Measurements from ENCODE around the gene HRH2.
A peak's percentile ranks its signal among the peaks of the same experiment; 100 is the strongest.
"Not testable (repeated sequence)": the region's sequence is repeated elsewhere in the genome, so short reads cannot be mapped to it uniquely, and the experiment has no call there.

HRH2 gene, protein sequence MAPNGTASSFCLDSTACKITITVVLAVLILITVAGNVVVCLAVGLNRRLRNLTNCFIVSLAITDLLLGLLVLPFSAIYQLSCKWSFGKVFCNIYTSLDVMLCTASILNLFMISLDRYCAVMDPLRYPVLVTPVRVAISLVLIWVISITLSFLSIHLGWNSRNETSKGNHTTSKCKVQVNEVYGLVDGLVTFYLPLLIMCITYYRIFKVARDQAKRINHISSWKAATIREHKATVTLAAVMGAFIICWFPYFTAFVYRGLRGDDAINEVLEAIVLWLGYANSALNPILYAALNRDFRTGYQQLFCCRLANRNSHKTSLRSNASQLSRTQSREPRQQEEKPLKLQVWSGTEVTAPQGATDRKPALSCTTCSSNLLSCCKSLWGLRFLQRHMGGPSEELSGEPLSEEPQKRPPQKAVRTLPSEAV

DNA sequence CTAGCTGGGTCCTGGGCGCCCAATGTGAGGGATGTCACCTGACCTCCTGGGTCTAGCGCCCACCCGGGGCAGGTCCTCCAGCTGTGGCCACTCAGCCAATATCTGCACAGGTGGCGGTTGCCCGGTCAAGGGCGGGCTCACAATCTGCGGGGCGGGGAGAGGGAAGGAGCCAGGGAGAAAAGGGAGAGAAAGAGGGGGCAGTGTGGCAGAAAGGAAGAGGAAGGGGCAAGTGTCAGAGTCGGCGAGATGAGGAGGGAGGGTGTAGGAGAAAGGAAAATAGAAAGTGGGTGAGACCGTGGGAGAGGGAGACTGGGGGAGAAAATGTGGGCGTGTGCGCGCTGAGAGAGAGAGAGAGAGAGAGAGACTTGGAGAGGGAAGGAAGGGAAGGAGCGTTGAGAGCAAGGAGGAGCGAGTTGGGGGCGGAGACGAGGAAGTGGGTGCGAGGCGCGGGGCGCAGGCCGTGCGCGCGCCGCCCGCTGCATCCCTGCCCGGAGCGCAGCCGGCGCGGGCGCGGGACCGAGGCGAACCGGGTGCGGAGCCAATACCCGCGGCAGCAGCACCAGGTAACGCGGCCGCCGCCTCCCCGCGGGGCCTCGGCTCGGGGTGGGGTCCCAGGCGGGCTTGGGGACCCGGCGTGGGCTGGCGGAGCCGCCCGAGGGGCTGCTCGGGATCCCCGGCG is at the start of gene HRH2:
TSS of gene HRH2 (plus strand) at position 479 of the 679 bp plus-strand sequence. CDS start 25,163 bp downstream, outside the sequence.
- peak; percentile 44 for DNase-seq

DNA sequence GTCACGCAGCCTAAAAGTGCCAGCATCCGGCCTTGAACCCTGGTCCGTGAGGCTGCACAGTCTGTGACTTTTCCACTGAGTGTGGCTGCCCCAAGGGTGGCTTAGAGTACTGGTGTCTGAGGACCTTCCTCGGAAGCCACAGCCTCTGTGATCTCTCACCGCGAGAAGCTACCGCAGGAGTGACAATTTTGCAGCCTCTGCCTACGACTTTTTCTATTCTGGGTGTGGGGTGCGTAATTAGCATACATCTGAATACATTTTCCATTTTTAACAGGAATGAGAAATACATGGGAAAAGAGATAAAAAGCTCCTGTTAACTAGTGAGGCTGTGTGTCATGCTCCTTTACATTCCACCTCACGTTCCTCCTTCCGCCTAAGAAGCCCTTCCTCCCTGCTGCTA is 48.3 kb upstream of the HRH2 start:
- DNase-seq = peak; percentile 1

DNA sequence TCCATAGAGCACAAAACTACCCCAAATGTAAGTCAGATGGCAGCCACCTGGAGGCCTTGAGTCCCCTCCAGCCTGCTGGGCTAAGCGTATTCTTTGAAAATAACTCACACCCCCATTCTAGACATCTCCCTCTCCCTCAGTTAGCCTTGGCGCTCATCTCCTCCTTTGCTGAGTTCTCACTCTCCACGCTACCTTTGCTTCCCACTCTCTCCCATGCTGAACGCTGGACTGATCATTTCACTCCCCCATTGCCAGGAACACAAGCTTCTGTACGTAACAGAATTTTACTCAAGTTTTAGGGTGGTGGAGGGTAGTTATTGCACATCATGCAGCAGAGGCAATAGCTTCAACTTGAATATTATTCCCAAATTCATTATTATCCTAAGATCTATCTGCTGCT is 47.5 kb upstream of the HRH2 start:
- DNase-seq = no peak

DNA sequence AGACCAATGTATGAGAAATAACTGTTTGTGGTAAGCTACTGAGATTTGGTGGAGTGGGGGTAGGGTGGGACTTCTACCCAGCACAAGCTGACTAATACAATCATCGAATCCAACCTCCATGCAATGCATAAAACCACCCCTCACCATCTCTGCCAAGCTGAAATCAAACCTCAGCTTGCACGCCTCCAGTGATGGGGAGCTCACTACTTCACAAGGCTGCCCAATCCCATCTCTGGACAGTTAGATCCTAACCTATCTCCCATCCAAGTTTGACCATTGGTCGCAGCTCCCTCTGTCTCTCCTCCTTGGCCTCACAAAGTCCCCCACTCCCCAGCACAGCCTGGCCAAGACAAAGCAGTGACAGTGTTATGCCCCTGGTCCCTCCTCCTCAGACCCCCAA is 47.0 kb upstream of the HRH2 start:
- DNase-seq = no peak

DNA sequence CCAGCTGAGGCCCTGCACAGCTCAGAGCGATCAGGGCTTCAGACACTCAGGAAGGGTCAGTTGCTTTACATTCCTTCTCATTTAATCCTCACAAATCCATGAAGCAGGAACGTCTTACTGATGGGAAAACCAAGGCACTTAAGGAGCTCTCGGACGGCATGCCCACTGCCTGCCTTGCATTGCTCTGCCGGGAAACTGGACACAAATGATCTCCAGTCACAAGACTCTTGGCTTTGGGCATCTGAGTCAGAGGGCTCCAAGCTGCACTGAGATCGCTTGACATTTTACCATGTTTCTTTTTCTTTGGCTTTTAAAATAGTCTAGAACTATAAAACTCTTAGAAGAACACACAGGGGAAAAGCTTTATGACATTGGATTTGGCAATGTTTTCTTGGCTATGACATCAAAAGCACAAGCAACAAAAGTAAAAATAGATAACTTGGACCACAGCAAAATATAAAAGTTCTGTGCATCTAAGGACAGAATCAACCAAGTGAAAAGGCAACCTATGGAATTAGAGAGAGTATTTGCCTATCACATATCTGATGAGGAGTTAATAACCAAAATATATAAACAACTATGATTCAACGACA is 43.6 kb upstream of the HRH2 start:
- no peak for DNase-seq

DNA sequence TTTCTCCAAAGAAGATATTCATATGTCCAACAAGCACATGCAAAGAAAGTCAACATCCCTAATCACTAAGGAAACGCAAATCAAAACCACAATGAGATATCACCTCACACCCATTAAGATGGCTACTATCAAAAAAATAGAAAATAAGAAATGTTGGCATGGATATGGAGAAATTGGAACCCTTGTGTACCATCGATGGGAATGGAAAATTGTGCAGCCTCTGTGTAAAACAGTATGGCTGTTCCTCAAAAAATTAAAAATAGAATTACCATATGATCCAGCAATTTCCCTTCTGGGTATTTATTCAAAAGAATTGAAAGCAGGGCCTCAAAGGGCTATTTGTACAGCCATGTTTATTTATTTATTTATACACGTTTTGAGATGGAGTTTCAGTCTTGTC is 43.0 kb upstream of the HRH2 start:
- DNase-seq = no peak

DNA sequence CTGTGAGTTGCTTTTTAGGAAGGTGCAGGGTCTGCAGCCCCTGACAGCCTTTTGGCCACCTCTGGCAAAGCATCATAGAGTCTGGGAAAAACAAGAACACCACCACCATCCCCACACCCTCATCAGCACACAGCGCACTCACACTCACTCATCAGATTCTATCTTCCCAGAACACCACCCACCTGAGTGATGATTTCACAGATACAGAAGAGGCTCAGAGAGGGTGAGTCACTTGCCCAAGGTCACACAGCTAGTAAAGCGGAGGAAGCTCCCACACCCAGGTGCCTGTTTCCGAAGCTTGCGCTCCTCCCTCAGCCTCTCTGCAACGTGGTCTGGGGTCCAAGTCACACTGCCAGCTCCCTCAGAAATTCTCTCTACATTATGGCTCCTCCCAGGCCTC is 41.8 kb upstream of the HRH2 start:
- DNase-seq = no peak

DNA sequence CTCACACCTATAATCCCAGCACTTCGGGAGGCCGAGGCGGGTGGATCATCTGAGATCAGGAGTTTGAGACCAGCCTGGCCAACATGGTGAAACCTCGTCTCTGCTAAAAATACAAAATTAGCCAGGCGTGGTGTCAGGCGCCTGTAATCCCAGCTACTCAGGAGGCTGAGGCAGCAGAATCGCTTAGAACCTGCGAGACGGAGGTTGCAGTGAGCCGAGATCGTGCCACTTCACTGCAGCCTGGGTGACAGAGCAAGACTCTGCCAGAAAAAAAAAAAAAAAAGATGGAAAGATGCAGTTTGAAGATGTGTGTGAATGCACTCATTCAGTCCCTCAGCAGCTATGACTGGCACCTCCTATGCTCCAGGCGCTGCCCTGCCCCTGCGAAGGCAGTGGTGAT is 41.3 kb upstream of the HRH2 start:
- DNase-seq = not testable (repeated sequence)

DNA sequence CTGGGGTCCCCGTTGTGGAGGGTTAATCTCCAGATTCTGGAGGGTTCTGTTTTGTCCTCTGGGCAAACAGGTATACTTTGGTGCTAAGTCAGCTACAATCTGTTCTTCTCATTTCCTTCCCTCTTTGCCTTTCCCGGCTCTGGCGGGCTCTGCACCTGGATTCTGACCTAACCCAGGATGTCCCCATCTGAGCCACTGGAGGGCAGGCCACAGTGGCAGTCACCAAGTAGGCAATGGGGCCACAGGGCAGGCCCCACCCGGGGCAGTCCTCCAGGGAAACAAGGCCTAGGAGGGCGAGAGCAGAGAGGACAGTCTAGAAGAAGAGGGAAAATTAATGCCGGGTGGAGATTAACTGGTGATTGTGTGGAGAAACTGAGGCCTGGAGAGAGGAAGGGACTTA is 40.4 kb upstream of the HRH2 start:
- DNase-seq = no peak

DNA sequence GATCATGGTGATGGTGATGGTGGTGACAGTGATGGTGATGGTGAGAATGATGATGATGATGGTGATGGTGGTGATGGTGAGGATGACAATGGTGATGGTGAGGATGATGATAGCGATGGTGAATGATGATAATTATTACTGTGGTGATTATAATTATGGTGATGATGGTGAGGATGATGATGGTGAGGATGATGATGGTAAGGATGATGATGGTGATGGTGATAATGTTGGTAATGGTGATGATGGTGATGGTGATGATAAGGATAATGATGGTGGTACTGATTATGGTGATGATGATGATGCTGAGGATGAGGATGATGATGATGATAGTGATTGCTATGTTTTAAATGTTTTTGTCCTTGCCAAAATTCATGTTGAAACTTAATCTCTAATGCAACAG is 37.3 kb upstream of the HRH2 start:
- no peak for DNase-seq

DNA sequence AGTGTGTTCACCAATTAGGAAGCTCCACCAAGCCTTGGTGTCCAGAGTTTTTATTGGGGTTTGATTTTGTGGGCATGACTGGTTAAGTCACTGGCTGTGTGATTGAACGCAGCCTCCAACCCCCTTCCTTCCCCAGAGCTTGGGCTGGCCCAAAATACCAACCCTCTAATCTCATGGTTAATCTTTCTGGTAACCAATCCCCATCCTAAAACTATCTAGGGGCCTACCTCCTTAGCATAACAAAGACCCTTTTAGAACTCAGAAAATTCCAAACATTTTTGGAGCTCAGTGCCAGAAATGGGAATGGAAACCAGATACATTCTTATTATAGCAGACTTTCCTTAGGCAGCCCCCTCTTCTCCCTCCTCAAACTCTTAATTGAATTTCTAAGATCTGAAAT is 35.9 kb upstream of the HRH2 start:
- no peak for DNase-seq

DNA sequence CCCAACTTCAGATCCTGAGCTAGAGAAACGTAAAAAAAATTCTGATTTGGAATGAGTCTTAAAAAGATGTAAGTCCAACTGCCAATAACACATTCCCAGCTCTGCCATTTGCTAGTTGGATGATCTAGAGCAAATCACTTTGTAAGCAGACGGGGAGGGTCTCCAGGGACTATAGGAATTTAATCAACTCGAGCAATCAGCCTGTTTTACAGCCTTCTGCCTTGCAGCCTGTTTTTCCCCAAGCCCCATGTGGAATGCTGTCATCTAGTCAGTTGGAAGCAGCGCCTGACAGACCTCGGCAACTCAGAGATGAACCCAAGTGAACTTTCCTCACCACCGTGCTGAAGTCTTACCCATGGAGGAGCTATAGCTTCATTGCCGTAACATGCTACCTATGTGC is 34.8 kb upstream of the HRH2 start:
- no peak for DNase-seq

DNA sequence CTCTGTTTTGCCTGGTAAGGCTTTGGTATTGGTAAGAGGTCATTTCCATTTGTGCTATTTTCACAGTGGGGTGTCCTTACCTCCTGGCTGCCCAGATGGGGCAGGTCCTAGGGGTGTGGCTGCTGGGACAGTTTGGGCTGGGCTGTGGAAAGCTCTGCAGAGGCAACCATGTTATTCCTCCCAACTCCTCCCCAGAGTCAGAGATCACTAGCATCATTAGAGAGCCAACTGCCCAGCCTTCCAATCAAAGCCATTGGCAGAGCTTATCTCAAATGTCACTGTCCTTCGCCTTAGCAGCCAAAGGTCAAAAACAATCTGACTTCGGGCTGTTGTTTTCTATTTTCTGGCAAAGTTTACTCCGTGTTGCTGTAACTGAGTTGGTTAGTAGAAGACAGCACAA is 33.6 kb upstream of the HRH2 start:
- no peak for DNase-seq

DNA sequence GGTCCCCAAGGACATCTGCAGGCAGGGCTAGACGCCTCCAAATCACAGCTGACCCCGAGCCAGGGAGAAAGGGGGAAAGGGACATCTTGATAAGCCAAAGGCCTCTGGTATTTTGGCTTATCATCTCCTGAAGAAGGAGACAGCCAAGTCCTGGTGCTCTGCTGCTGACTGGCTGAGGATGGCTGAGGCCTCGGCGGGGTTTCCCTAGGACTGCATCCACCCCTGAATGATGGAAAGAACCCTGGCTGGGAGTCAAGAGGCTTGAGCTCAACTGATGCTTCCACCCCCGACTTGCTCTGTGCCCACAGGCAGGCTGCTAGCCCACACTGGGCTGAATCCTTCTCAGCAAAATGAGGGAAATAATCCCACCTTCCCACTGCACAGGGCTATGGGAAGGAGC is 30.9 kb upstream of the HRH2 start:
- DNase-seq = no peak

DNA sequence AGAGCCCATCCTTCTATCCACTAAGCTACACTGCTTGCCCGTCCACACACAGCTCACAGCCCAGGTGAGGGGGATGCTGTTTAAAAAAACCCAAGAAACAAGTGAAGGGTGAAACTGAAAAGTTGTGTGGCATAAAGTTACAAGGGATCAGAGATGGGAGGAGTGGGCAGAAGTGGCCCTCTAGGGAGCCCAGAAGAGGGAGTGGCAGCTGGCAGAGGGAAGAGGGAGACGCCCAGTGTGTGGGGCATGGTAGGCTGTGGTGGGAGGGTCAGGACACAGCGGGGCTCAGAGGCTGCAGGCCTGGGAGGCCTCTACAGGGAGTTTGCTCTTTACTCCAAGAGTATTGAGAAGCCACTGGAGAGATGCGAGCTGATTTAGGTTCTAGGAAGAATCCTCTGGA is 30.1 kb upstream of the HRH2 start:
- no peak for DNase-seq

DNA sequence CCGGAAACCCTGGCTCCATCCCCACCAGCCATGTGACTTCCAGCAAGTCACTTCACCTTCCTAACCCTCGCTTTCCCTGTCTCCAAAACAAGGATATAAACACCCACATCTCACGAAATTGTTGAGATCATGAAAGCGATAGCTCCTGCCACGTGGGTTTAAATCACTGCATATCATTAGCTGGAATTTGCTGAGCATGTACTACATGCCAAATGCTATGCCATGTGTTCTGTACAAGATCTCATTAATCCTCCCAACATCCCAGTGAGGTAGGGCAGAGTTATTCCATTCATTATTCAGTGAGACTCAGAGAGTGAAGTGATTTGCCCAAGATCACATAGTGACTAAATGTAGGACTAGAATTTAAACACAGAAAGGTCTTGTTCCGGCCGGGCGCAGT is 29.2 kb upstream of the HRH2 start:
- no peak for DNase-seq

DNA sequence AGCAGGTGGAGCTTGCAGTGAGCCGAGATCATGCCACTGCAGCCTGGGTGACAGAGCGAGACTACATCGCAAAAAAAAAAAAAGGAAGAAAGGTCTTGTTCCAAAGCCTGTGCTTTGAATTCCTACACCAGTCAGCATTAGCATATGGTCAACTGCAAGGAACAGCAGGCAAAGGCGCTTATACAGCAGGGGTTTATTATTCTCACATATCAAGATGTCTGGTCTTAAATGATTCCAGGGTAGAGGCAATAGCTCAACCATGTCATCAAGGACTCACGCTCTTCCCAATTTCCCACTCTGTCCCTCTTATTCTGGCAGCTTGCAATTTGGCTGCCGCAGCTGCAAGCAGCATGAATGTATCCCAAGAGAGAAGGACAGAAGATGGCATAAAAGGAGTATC is 28.6 kb upstream of the HRH2 start:
- DNase-seq = no peak

DNA sequence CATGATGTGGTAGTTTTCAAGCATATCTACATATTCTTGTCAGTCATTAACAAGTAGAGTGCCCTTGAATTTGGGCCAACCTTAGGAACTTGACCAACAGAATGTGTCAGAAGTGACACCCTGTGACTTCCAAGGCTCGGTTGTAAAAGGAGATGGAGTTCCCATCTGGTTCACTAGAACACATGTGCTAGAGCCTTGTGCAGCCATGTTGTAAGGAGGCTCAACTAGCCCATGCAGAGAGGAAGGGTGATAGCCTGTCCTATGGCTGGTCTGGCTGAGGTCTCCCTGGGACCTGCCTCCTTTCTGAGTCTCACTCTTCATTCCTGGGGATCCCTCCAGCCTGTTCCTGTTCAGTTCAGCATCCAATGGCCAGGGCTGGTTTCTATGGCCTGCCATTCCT is 28.1 kb upstream of the HRH2 start:
- no peak for DNase-seq

DNA sequence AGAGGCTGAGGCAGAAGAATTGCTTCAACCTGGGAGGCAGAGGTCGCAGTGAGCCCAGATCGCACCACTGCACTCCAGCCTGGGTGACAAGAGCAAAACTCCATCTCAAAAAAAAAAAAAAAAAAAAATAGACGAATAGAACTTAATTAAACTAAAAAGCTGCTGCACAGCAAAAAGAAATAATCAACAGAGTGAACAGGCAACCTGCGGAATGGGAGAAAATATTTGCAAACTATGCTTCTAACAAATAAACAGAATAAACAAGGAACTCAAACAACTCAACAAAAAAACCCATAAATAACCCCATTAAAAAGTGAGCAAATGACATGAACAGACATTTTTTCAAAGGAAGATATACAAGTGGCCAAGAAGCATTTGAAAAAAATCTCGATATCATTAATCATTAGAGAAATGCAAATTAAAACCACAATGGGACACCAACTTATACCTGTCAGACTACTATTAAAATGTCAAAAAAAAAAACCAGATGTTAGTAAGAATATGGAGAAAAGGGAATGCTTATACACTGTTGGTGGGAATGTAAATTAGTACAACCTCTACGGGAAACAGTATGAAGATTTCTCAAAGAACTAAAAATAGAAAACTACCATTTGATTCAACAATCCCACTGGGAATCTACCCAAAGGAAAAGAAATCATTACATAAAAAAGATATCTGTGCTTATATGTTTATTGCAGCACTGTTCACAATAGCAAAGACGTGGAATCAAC is 21.9 kb upstream of the HRH2 start:
- no peak for DNase-seq

DNA sequence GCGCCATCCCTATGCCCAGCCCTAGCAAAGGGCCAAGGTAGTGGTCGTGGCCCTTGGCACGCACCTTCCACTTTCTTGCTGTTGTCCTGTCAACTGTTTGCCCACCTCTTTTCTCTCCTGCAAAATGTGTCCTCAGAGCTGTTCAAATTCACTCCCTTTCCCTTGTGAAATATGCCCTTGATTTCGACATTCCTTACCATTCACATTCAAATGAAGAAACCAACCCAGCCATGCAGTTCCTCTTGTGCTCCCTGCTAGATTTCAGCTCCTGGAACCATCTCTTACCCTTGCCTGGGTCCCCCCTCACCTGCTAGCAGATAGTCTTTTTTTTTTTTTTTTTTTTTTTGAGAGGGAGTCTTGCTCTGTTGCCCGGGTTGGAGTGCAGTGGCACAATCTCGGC is 19.6 kb upstream of the HRH2 start:
- DNase-seq = no peak

DNA sequence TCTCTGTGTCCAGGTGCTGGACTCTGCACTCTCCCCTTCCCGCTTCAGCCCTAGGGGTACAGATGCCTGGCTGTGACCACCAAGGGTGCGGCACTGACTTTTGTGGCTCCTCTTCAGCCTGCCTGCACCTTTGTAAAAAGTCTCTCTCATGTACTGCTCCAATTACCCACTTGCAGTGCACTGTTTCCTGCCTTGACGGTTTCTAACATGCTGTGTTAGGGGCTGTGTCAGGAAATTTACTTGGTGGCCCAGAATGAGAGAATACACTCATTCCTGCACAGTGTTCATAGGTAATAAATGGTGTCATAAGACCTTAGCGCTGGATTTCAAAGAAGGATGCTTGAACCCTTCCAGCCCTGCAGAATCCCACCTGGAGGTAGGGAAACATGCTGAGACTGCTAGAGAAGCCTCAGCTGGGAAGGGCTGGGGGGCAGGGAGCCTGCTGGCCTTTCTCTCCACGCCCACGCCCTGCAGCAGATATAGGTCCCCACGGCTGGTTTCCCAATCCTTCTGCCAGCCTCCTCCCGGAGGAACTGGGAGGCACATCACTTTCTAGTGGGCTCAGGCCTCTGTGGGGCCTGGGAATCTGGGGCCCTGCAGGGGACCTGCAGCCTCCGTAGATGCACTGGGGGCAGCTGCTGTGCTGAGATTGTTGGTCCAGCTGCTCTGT is 17.6 kb upstream of the HRH2 start:
- no peak for DNase-seq

DNA sequence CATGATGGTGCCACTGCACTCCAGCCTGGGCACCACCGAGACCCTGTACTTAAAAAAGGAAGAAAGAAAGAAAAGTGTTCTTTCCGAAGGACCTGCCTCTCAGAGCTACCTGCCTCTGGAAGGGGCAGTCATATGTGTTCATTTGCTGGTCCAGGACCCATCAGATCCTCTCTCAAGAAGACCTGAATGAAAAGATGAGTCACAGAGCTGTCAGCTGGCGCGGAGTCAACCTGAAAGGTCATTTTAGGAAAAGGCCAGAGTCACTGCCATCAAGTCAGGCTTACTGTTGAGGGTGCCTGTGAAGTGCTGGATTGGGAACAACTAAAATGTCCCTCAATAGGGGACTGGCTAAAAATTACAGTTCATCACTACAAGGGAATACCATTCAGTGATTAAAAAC is 14.9 kb upstream of the HRH2 start:
- DNase-seq = no peak

DNA sequence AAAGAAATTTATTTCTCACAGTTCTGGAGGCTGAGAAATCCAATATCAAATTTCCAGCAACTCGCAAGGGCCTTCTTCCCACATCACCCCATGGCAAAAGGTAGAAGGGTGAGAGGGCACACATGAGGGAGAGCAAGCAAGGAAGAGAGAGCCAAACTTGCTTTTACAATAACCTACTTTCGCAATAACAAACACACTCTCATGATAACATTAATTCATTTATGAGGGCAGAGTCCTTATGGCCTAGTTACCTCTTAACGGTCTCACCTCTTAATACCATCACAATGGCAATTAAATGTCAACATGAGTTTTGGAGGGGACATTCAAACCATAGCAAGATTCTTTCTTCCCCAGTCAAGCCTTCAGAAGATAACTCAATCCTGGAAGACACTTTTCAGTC is 11.6 kb upstream of the HRH2 start:
- DNase-seq = no peak

All from CD4-positive, alpha-beta T cell treated with Interleukin-21 for 1 hour (primary cell).